Upper lobe of left lung (tissue), 6 donors: ENCODE measurements around the gene ZP4. TPM values are rescaled to one million over a fixed set of nuclear protein-coding genes. Genes with fewer than 3 reads are reported as not detected.

ENCODE experiments used
- ATAC-seq, 2 donors: fragments of 200-7000 bp; cut with Tn5 transposase; one replicate each; pipeline ENCODE4 v1.9.1; 2022; ENCODE audit warnings: mild to moderate bottlenecking in 2 of 2, moderate library complexity in 2 of 2; ENCODE audit not compliant: low FRiP score in 2 of 2
- DNase-seq, 2 donors: peaks; one replicate each; pipeline ENCODE4 v3.0.0-alpha.2; 2019 to 2020
- H3K27ac ChIP-seq, 4 donors: fragments of 200-600 bp; sonication (generic); one replicate each; pipeline ENCODE4 v1.5.1; 2016 to 2019
- H3K27me3 ChIP-seq, 4 donors: fragments of 200-600 bp; sonication (generic); one replicate each; pipeline ENCODE4 v1.5.1; 2017 to 2019
- H3K36me3 ChIP-seq, 4 donors: fragments of 200-600 bp; sonication (generic); one replicate each; pipeline ENCODE4 v1.5.1; 2016 to 2019
- H3K4me1 ChIP-seq, 4 donors: fragments of 200-600 bp; sonication (generic); one replicate each; pipeline ENCODE4 v1.5.1; 2018 to 2019
- H3K4me3 ChIP-seq, 4 donors: fragments of 200-600 bp; sonication (generic); one replicate each; pipeline ENCODE4 v1.5.1; 2017 to 2019; ENCODE audit warnings: mild to moderate bottlenecking in 2 of 4, moderate library complexity in 1 of 4
- H3K9me3 ChIP-seq, 4 donors: fragments of 200-600 bp; sonication (generic); one replicate each; pipeline ENCODE4 v1.5.1; 2018 to 2019
- EP300 ChIP-seq, 4 donors: sonication (generic); formaldehyde crosslinking; IDR thresholded peaks; one replicate each; pipeline ENCODE4 v1.5.1; 2017; ENCODE audit warnings: antibody characterized with exemption in 4 of 4, control low read depth in 2 of 4
- POLR2A ChIP-seq, 4 donors: fragments of 450-650 bp; IDR thresholded peaks; one replicate each; pipeline ENCODE4 v1.5.1; 2016 to 2017; ENCODE audit warnings: antibody characterized with exemption in 4 of 4, mild to moderate bottlenecking in 2 of 4
- POLR2AphosphoS5 ChIP-seq, 2 donors: sonication (generic); formaldehyde crosslinking; IDR thresholded peaks; one replicate each; pipeline ENCODE4 v1.5.1; 2017; ENCODE audit warnings: antibody characterized with exemption in 2 of 2
- WGBS, 2 donors: methylation state at CpG; one replicate each; pipeline ENCODE4 v1.1.5; 2017 to 2018; 5-methylcytosine and 5-hydroxymethylcytosine counted together
- total RNA-seq, 6 donors: library from RNA; depleted of rRNA in 4 of 6; stranded (reverse); fragments of >200 nt in 4 of 6; gene quantifications; one replicate each; pipeline versions ENCODE4 v1.1.0 to v1.2.1, GENCODE V29; 2016 to 2021
- TF ChIP-seq, protein P1 (sequence below), 6 experiments: fragments of 450-650 bp in 4 of 6; fragments of 200-600 bp in 2 of 6; sonication (generic) in 2 of 6; IDR thresholded peaks; one replicate each; pipeline ENCODE4 v1.5.1; 2016 to 2019; ENCODE audit warnings: antibody characterized with exemption in 6 of 6
- donor health status: DM: no; HTN: no; CAD: no; lungs with moderate emphysema.
- donor health status: DM: no; HTN: yes; CAD: no; lungs with severe emphysema.

The ZP4 gene
- total RNA-seq, 6 donors from 2014 or later: not detected

DNA sequence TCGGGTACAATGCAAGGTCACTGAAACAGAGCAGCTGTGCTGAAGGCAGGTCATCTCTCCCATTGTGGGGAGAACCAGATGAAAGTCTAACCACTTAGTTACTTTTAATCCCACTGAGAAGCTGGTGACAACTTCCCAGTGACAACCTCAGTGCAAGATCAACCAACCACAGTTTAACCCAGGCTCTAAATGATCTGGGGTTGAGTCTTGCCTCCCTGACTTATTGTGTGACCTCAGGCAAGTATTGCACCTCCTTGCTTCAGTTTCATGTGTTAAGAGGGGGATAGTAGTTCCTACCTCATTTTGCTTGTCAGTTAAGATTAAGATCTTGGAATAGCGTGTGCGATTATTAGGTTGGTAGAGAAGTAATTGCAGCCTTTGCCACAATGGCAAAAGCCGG, 3.2 kb downstream of the ZP4 start:
- DNase-seq: no peak
- H3K27me3 ChIP-seq: no peaks in the 10 kb centered on the region
- 91 to 98% methylated on average over 4 of the region's 4 CpGs for WGBS, 2 donors
- no peak overlapping the region for H3K27ac ChIP-seq
- no peak for ATAC-seq
- TF ChIP-seq, protein P1, sequence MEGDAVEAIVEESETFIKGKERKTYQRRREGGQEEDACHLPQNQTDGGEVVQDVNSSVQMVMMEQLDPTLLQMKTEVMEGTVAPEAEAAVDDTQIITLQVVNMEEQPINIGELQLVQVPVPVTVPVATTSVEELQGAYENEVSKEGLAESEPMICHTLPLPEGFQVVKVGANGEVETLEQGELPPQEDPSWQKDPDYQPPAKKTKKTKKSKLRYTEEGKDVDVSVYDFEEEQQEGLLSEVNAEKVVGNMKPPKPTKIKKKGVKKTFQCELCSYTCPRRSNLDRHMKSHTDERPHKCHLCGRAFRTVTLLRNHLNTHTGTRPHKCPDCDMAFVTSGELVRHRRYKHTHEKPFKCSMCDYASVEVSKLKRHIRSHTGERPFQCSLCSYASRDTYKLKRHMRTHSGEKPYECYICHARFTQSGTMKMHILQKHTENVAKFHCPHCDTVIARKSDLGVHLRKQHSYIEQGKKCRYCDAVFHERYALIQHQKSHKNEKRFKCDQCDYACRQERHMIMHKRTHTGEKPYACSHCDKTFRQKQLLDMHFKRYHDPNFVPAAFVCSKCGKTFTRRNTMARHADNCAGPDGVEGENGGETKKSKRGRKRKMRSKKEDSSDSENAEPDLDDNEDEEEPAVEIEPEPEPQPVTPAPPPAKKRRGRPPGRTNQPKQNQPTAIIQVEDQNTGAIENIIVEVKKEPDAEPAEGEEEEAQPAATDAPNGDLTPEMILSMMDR (IDR thresholded peaks at IDR 0.05): no peak
- TF ChIP-seq POLR2A (IDR thresholded peaks at IDR 0.05) (no peak), EP300 (IDR thresholded peaks at IDR 0.05) (no peak), POLR2AphosphoS5 (IDR thresholded peaks at IDR 0.05) (no peak)
- H3K4me1 ChIP-seq: no peaks in the 10 kb centered on the region
- H3K9me3 ChIP-seq: no peaks in the 10 kb centered on the region
- no peak overlapping the region for H3K4me3 ChIP-seq
- H3K36me3 ChIP-seq: no peaks in the 10 kb centered on the region

DNA sequence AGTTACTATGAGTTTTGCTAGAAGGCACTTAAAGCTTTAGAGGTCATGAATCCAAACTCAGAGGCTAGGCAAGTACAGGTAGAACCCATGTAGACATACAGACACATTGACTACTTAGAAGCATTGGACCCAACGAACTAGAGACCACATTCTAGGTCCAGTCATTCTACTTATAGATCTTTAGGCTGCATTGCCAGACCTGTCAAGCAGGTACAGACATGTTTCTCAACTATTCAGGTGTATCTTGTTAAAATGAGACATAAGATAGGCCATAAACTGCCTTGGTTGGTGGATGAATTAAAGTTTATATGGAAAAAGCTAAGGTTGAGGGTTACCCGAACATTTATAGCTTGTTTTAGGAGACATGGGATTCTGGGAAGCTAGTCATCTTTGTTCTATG, 6.5 kb downstream of the ZP4 start:
- Histone ChIP-seq H3K27ac (no peak overlapping the region), H3K4me1 (no peaks in the 10 kb centered on the region), H3K4me3 (no peak overlapping the region), H3K9me3 (no peaks in the 10 kb centered on the region), H3K27me3 (no peaks in the 10 kb centered on the region), H3K36me3 (no peaks in the 10 kb centered on the region)
- TF ChIP-seq POLR2A (IDR thresholded peaks at IDR 0.05) (no peak), EP300 (IDR thresholded peaks at IDR 0.05) (no peak), POLR2AphosphoS5 (IDR thresholded peaks at IDR 0.05) (no peak)
- TF ChIP-seq, protein P1 (IDR thresholded peaks at IDR 0.05): no peak
- no peak for DNase-seq
- 74 to 75% methylated on average over 2 of the region's 2 CpGs for WGBS, 2 donors
- ATAC-seq: no peak

- H3K27me3 ChIP-seq: no peaks in the 10 kb centered on the region
- no peaks in the 10 kb centered on the region for H3K9me3 ChIP-seq
- TF ChIP-seq, protein P1 (IDR thresholded peaks at IDR 0.05): no peak
- TF ChIP-seq EP300 (IDR thresholded peaks at IDR 0.05) (no peak), POLR2A (IDR thresholded peaks at IDR 0.05) (no peak), POLR2AphosphoS5 (IDR thresholded peaks at IDR 0.05) (no peak)
- no peaks in the 10 kb centered on the region for H3K36me3 ChIP-seq
- no peak overlapping the region for H3K27ac ChIP-seq
- ATAC-seq: peak in 1 of 2 donors; percentile 73
- no peak overlapping the region for H3K4me3 ChIP-seq
- DNase-seq: no peak
- no peaks in the 10 kb centered on the region for H3K4me1 ChIP-seq
Measured at GRCh38 chr1:237879195-237879594, 11.5 kb downstream of the ZP4 start.

DNA sequence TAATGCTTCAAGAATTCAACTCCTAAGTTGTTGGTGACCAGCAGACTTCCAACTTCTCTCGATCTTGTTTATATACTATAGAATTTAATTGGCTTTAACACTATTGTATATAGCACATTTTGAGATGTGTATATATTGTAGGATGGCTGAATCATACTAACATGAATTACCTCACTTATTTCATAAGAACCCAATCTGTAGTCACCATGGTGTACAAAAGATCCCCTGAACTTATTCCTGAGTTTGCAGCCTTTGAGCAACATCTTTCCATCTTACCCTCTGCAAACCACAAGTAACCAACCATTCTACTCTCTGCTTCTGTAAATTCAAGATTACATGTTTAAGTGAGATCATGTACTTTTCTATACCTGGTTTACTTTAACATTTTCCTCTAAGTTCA, 12.3 kb downstream of the ZP4 start:
- H3K4me3 ChIP-seq: no peak overlapping the region
- no peaks in the 10 kb centered on the region for H3K36me3 ChIP-seq
- no peaks in the 10 kb centered on the region for H3K4me1 ChIP-seq
- no peaks in the 10 kb centered on the region for H3K27me3 ChIP-seq
- ATAC-seq (no peak), DNase-seq (no peak)
- TF ChIP-seq, protein P1 (IDR thresholded peaks at IDR 0.05): no peak
- TF ChIP-seq EP300 (IDR thresholded peaks at IDR 0.05): no peak
- TF ChIP-seq POLR2A (IDR thresholded peaks at IDR 0.05): no peak
- TF ChIP-seq POLR2AphosphoS5 (IDR thresholded peaks at IDR 0.05): no peak
- H3K27ac ChIP-seq: no peak overlapping the region
- no peaks in the 10 kb centered on the region for H3K9me3 ChIP-seq
- WGBS, 2 donors: 81 to 82% methylated on average over 1 of the region's 1 CpG

DNA sequence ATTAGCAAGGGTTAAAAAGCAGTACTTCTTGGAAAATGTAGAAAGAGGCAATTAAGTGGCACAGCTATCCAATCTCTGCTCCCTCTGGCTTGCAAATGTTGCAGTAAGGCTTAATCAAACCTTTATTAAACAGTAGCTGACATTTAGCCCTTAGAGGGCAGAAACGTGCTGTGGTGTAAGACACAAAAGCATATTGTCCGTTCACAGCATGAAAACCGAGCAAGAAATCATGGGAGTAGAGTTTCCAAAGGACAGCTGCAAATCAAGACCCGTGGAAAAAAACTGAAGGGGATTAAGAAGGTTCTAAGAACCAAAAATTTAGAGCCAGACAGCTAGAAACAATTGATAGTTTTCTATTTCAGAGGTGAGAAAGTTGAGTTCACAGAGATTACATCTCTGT, 13.1 kb downstream of the ZP4 start:
- TF ChIP-seq, protein P1 (IDR thresholded peaks at IDR 0.05): no peak
- TF ChIP-seq EP300 (IDR thresholded peaks at IDR 0.05) (no peak), POLR2AphosphoS5 (IDR thresholded peaks at IDR 0.05) (no peak), POLR2A (IDR thresholded peaks at IDR 0.05) (no peak)
- Histone ChIP-seq H3K27me3 (no peaks in the 10 kb centered on the region), H3K36me3 (no peaks in the 10 kb centered on the region), H3K4me1 (no peaks in the 10 kb centered on the region), H3K4me3 (no peak overlapping the region), H3K9me3 (no peaks in the 10 kb centered on the region), H3K27ac (no peak overlapping the region)
- ATAC-seq (no peak), DNase-seq (no peak)
- 43 to 50% methylated on average over 4 of the region's 4 CpGs for WGBS, 2 donors
